IMR-90 (cell line): ENCODE results near the gene GYG2. TPM values are rescaled to one million over a fixed set of nuclear protein-coding genes. Genes with fewer than 3 reads are reported as not detected.

ENCODE experiments used
- ATAC-seq: fragments of 200-7000 bp; cut with Tn5 transposase; 2 replicates; pipeline ENCODE4 v1.9.1; 2020; ENCODE audit warnings: low read depth, mild to moderate bottlenecking, moderate library complexity
- BruUV-seq: library from RNA; stranded (reverse); fragments of 400-500 nt; replicated peaks from 2 replicates; lab custom pipeline; 2021; lab: Mats Ljungman, UMichigan
- CTCF ChIA-PET: fragments of 300-600 bp; formaldehyde crosslinking; extraction: SDS; loops from one replicate; lab custom pipeline; 2021; ENCODE audit warnings: antibody characterized with exemption; lab: Yijun Ruan, JAX
- POLR2A ChIA-PET: fragments of 300-600 bp; sonication (Branson Sonifier 250); formaldehyde crosslinking; loops from one replicate; lab custom pipeline; 2022; ENCODE audit warnings: antibody characterized with exemption; ENCODE audit not compliant: unreplicated experiment; lab: Charles Lee
- DNase-seq: peaks from one replicate; pipeline ENCODE4 v3.0.0; 2013
- H2AFZ ChIP-seq: replicated peaks from 2 replicates; pipeline ENCODE3; 2013; ENCODE audit warnings: low read length, mild to moderate bottlenecking; ENCODE audit not compliant: poor library complexity
- H2AK5ac ChIP-seq: 2 replicates; pipeline ENCODE4 v1.6.1; 2013; ENCODE audit warnings: low read depth, low read length, inconsistent platforms
- H2AK9ac ChIP-seq: replicated peaks from 2 replicates; pipeline ENCODE3; 2013; ENCODE audit warnings: mild to moderate bottlenecking, low read depth, low read length, moderate library complexity; ENCODE audit not compliant: poor library complexity
- H2BK120ac ChIP-seq: 2 replicates; pipeline ENCODE4 v1.6.1; 2013; ENCODE audit warnings: low read depth, low read length, inconsistent platforms
- H2BK15ac ChIP-seq: 3 replicates; pipeline ENCODE4 v1.6.1; 2013; ENCODE audit warnings: low read depth, low read length, inconsistent platforms
- H2BK20ac ChIP-seq: 2 replicates; pipeline ENCODE4 v1.6.1; 2013; ENCODE audit warnings: low read depth, mild to moderate bottlenecking, inconsistent platforms, low read length, moderate library complexity
- H2BK5ac ChIP-seq: 2 replicates; pipeline ENCODE4 v1.6.1; 2013; ENCODE audit warnings: mild to moderate bottlenecking, low read depth, low read length, inconsistent platforms; ENCODE audit not compliant: poor library complexity, severe bottlenecking
- H3K14ac ChIP-seq: replicated peaks from 2 replicates; pipeline ENCODE4 v1.6.1; 2013; ENCODE audit warnings: low read depth, low read length, inconsistent platforms
- H3K18ac ChIP-seq: 2 replicates; pipeline ENCODE4 v1.6.1; 2013; ENCODE audit warnings: low read depth, low read length, control low read depth
- H3K23ac ChIP-seq: 2 replicates; pipeline ENCODE4 v1.6.1; 2013; ENCODE audit warnings: low read depth, low read length, inconsistent platforms
- H3K27ac ChIP-seq: 2 replicates; pipeline ENCODE4 v1.5.1; 2013; ENCODE audit warnings: mild to moderate bottlenecking, control low read depth, low read length; ENCODE audit not compliant: insufficient read depth
- H3K27me3 ChIP-seq: 2 replicates; pipeline ENCODE4 v1.6.1; 2013; ENCODE audit warnings: low read length; ENCODE audit not compliant: control insufficient read depth, insufficient read depth
- H3K36me3 ChIP-seq: 2 replicates; pipeline ENCODE4 v1.6.1; 2013; ENCODE audit warnings: low read length, mixed read lengths; ENCODE audit not compliant: control insufficient read depth, insufficient read depth
- H3K4ac ChIP-seq: 2 replicates; pipeline ENCODE4 v1.6.1; 2013; ENCODE audit warnings: low read depth, low read length, inconsistent platforms
- H3K4me1 ChIP-seq: 2 replicates; pipeline ENCODE4 v1.6.1; 2013; ENCODE audit warnings: low read length, mixed read lengths; ENCODE audit not compliant: control insufficient read depth, insufficient read depth
- H3K4me2 ChIP-seq: 2 replicates; pipeline ENCODE4 v1.6.1; 2013; ENCODE audit warnings: low read depth, mild to moderate bottlenecking, control low read depth, low read length, moderate library complexity
- H3K4me3 ChIP-seq: 2 replicates; pipeline ENCODE4 v1.5.1; 2013; ENCODE audit warnings: low read depth, mild to moderate bottlenecking, control low read depth, low read length, moderate library complexity; ENCODE audit not compliant: insufficient read depth
- H3K56ac ChIP-seq: 2 replicates; pipeline ENCODE4 v1.6.1; 2013; ENCODE audit warnings: low read length, inconsistent platforms; ENCODE audit not compliant: insufficient read depth; ENCODE audit errors: extremely low read depth
- H3K79me1 ChIP-seq, 2 experiments: 2 replicates each; pipeline ENCODE4 v1.6.1; 2013; ENCODE audit warnings: low read length in 2 of 2, inconsistent platforms in 1 of 2, low read depth in 1 of 2
- H3K9ac ChIP-seq: 2 replicates; pipeline ENCODE4 v1.6.1; 2013; ENCODE audit warnings: low read depth, low read length, control low read depth
- H3K9me1 ChIP-seq: 2 replicates; pipeline ENCODE4 v1.6.1; 2013; ENCODE audit warnings: low read length, inconsistent platforms; ENCODE audit not compliant: insufficient read depth
- H3K9me3 ChIP-seq: 2 replicates; pipeline ENCODE4 v1.6.1; 2013; ENCODE audit warnings: low read length; ENCODE audit not compliant: control insufficient read depth, insufficient read depth
- H4K20me1 ChIP-seq: 2 replicates; pipeline ENCODE4 v1.6.1; 2013; ENCODE audit warnings: low read length, inconsistent platforms; ENCODE audit not compliant: insufficient read depth
- H4K5ac ChIP-seq: 2 replicates; pipeline ENCODE4 v1.6.1; 2013; ENCODE audit warnings: mild to moderate bottlenecking, low read depth, low read length, control low read depth
- H4K8ac ChIP-seq, 2 experiments: 2 replicates each; pipeline ENCODE4 v1.6.1; 2013; ENCODE audit warnings: low read depth in 2 of 2, low read length in 2 of 2, control low read depth in 1 of 2, inconsistent platforms in 1 of 2
- H4K91ac ChIP-seq: 2 replicates; pipeline ENCODE4 v1.6.1; 2013; ENCODE audit warnings: low read depth, low read length, inconsistent platforms; ENCODE audit not compliant: insufficient read depth
- CEBPB ChIP-seq: IDR thresholded peaks from 2 replicates; pipeline ENCODE4 v1.6.1; 2012; ENCODE audit warnings: low read depth, low read length, improper control_type of control experiment
- MAZ ChIP-seq: IDR thresholded peaks from 2 replicates; pipeline ENCODE4 v1.6.1; 2012; ENCODE audit warnings: low read depth, mild to moderate bottlenecking, low read length, improper control_type of control experiment, moderate library complexity, borderline replicate concordance
- MXI1 ChIP-seq: IDR thresholded peaks from 2 replicates; pipeline ENCODE4 v1.6.1; 2012; ENCODE audit warnings: low read depth, mild to moderate bottlenecking, low read length, moderate library complexity, borderline replicate concordance
- WGBS, 2 experiments: methylation state at CpG; one replicate each; pipeline versions ENCODE4 v1.1.5 to v1.1.7; 2013; ENCODE audit warnings: missing lambda C conversion rate in 2 of 2; ENCODE audit not compliant: insufficient read length in 1 of 2; ENCODE audit errors: extremely low coverage in 2 of 2; 5-methylcytosine and 5-hydroxymethylcytosine counted together
- dilution Hi-C: fragments of 300-500 bp; cut with HindIII; formaldehyde crosslinking; loops from one replicate; pipeline ENCODE4 v1.14.3; 2018; ENCODE audit warnings: low sequenced_read_pairs; ENCODE audit not compliant: unreplicated experiment
- in situ Hi-C: fragments of 300-500 bp; cut with MboI; formaldehyde crosslinking; loops from 3 replicates; pipeline ENCODE4 v1.14.3; 2019; ENCODE audit warnings: low sequenced_read_pairs, inconsistent platforms, mixed read lengths
- intact Hi-C: fragments of 100-400 bp; cut with micrococcal nuclease; formaldehyde crosslinking; loops from 2 replicates; pipeline ENCODE4 v1.10.0; 2022
- polyA plus RNA-seq, 3 experiments: library from polyadenylated mRNA; depleted of rRNA; stranded (reverse); fragments of >200 nt; gene quantifications; 2 replicates each; pipeline ENCODE4 v1.2.3, GENCODE V29; 2012; ENCODE audit warnings: low replicate concordance in 1 of 3
- total RNA-seq: library from RNA; depleted of rRNA; stranded (reverse); fragments of >200 nt; gene quantifications from 2 replicates; pipeline ENCODE4 v1.2.3, GENCODE V29; 2012
- TF ChIP-seq, protein P1 (sequence below): conservative IDR thresholded peaks from 2 replicates; pipeline ENCODE4 v1.5.1; 2012; ENCODE audit warnings: mild to moderate bottlenecking, low read depth, low read length, improper control_type of control experiment

GYG2 gene
- total and polyA plus RNA-seq, 2 of the 4 experiments (the other 2 are of a cell fraction), result 9.6 to 13.1 TPM

DNA sequence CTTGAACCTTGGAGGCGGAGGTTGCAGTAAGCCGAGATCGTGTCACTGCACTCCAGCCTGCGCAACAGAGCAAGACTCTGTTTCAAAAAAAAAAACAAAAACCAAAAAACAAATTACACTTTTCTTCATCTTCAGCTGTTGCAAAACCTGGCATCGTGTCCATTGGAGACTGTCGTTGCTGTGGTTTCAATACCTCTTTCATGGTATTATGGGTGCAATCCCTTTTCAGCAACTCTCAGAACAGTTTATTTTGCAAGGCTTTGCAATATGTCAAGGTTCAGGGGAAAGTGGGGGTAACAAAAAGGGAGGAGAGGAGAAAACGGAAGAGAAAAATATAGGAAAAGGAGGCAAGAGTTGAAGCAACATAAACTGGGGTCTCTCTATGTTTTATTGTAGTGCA is 59.6 kb downstream of the GYG2 start:
- no peak overlapping the region for H3K18ac ChIP-seq
- H2BK20ac ChIP-seq, result no peak overlapping the region
- 0 out of 2 replicates have a peak, but pooled peaks cover 2% of the 10 kb centered on the region for H3K36me3 ChIP-seq
- no peak overlapping the region for H2BK5ac ChIP-seq
- no peak for DNase-seq
- H4K5ac ChIP-seq, result no peak overlapping the region
- no peak overlapping the region for H2AK5ac ChIP-seq
- H3K4me1 ChIP-seq, result no peaks in the 10 kb centered on the region; the same call in 1 of the 2 replicates
- POLR2A ChIA-PET, result no interaction called here
- CTCF ChIA-PET, result no interaction called here
- no peak overlapping the region for H2BK120ac ChIP-seq
- no peak overlapping the region for H4K91ac ChIP-seq
- no peak overlapping the region for H2AFZ ChIP-seq
- no peak overlapping the region for H3K4me3 ChIP-seq
- ATAC-seq, result no peak
- TF ChIP-seq, protein P1, sequence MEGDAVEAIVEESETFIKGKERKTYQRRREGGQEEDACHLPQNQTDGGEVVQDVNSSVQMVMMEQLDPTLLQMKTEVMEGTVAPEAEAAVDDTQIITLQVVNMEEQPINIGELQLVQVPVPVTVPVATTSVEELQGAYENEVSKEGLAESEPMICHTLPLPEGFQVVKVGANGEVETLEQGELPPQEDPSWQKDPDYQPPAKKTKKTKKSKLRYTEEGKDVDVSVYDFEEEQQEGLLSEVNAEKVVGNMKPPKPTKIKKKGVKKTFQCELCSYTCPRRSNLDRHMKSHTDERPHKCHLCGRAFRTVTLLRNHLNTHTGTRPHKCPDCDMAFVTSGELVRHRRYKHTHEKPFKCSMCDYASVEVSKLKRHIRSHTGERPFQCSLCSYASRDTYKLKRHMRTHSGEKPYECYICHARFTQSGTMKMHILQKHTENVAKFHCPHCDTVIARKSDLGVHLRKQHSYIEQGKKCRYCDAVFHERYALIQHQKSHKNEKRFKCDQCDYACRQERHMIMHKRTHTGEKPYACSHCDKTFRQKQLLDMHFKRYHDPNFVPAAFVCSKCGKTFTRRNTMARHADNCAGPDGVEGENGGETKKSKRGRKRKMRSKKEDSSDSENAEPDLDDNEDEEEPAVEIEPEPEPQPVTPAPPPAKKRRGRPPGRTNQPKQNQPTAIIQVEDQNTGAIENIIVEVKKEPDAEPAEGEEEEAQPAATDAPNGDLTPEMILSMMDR, result no peak
- TF ChIP-seq MXI1, result no peak
- no peak for TF ChIP-seq CEBPB
- TF ChIP-seq MAZ, result no peak
- H3K14ac ChIP-seq, result no peak overlapping the region
- in situ Hi-C loops (loop anchor here (25.0 kb wide), 1 partner anchor 749 kb away; no protein-coding TSS in a partner anchor), dilution Hi-C loops (no loop called here), intact Hi-C loops (loop anchor here (5.0 kb wide), 1 partner anchor 111 kb away; no protein-coding TSS in a partner anchor)
- H3K4me2 ChIP-seq, result no peak overlapping the region
- no peak overlapping the region for H2BK15ac ChIP-seq
- H3K27me3 ChIP-seq, result no peaks in the 10 kb centered on the region
- no peak overlapping the region for H3K23ac ChIP-seq
- no peak overlapping the region for H3K56ac ChIP-seq
- no peaks in the 10 kb centered on the region for H3K79me1 ChIP-seq
- no peak overlapping the region for H3K27ac ChIP-seq
- no peaks in the 10 kb centered on the region for H3K9me3 ChIP-seq
- WGBS, 2 experiments, result no CpG with 5 or more reads among the region's 7 CpGs
- H2AK9ac ChIP-seq, result no peak overlapping the region
- H3K4ac ChIP-seq, result no peak overlapping the region
- no peak overlapping the region for H3K9ac ChIP-seq
- BruUV-seq, result no TSS peak
- no peak overlapping the region for H4K8ac ChIP-seq
- no peaks in the 10 kb centered on the region for H3K9me1 ChIP-seq
- H4K20me1 ChIP-seq, result no peaks in the 10 kb centered on the region
